C4-2B (cell line): ENCODE measurements around the gene MED26.
"Not testable (repeated sequence)": the region's sequence is repeated elsewhere in the genome, so short reads cannot be mapped to it uniquely, and the experiment has no call there.

Source experiments
- CTCF ChIP-seq: fragments of 450-650 bp; conservative IDR thresholded peaks from 2 replicates; pipeline ENCODE4 v1.5.1; 2017; ENCODE audit warnings: mild to moderate bottlenecking
- ZFX ChIP-seq: fragments of 450-650 bp; IDR thresholded peaks from 2 replicates; pipeline ENCODE4 v1.6.1; 2017

GRCh38 chr19:16668702-16669101 is 40.7 kb upstream of the MED26 start:
- not testable (repeated sequence) for TF ChIP-seq CTCF, ZFX
